ENCODE results near the gene CUL7.
"Not testable (repeated sequence)": the region's sequence is repeated elsewhere in the genome, so short reads cannot be mapped to it uniquely, and the experiment has no call there.

The CUL7 gene

DNA sequence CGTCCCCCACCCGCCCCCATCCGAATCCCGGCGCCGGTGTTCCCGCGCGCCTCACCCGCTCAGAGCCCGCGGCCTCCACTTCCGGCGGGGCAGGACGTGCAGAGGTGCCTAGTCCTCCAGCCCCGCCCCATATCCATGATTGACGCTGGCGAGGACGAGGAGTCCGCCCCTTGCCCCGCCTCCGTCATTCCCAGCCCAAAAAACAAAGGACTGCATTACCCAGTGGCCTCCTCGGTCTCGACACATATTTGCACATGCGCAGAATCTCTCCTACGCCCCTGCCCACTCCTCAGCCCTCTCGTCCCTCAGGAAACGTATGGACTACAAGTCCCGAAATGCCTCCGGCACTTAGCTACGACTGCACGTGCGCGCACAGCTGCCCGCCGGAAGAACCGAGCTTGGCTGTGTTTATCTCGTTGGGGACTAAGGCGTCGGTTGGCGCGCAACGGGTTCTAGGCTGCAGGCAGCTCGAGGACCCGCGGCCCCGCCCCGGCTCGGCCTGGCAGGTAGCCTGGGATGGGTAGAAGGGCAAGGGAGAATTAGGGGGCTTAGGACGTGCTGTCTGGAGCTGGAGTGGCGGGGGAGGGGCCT, 39.7 kb downstream of the CUL7 start, which contains the start of the genes KLHDC3 and MEA1:
KLHDC3 (plus strand) TSS at position 407 of the 591 bp plus-strand sequence. CDS start 2,944 bp downstream, outside the sequence.
MEA1 (minus strand) TSS at position 104 of the 591 bp plus-strand sequence. CDS start 133 bp downstream, outside the sequence.
- DNase-seq = peak; percentile 99

- no peak for DNase-seq
Measured at GRCh38 chr6:43013097-43013842, 40.4 kb downstream of the CUL7 start.

GRCh38 chr6:43012364-43012763, 41.3 kb downstream of the CUL7 start:
- no peak for DNase-seq

DNA sequence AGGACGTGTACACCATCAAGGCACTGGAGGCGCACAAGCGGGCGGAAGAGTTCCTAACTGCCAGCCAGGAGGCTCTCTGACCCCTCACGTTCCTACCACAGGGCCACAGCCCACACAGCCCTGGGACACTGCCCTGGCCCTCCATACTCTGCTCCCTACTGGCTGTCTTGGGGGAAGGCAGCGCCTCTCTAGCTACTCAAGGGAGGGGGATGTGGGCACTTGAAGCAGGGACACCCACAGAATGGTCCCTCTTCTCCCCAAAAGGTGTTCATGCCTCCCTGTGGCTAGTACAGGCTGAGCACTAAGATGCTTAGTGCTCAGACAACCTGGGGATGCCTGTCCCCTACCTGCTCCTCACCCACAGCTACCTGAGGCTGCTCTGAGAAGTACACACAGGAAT, 42.4 kb downstream of the CUL7 start:
- no peak for DNase-seq

DNA sequence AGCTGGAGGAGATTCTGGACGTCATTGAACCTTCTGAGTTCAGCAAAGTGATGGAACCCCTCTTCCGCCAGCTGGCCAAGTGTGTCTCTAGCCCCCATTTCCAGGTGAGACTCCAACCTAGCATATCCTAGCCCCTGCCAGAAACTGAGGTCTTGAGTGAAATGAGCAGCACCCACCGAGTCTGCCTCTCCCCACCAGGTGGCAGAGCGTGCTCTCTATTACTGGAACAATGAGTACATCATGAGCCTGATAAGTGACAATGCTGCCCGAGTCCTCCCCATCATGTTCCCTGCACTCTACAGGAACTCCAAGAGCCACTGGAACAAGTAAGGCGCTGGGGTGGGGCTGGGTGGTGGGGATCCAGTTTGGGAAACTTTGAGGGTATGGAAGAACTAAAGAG, 44.5 kb downstream of the CUL7 start:
- peak; percentile 13 for DNase-seq

DNA sequence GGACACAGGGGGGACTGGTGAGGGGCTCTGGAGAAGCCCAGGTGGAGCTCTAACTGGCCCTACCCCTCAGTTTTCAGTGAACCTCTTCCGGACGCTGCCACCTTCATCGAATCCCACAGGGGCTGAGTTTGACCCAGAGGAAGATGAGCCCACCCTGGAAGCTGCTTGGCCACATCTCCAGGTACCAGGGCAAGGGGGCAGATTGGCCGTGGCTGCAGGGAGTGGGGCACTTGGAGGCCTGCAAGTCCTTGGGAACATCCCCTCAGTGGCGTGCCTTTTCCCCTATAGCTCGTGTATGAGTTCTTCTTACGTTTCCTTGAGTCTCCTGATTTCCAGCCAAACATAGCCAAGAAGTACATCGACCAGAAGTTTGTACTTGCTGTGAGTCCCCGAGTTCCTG, 46.5 kb downstream of the CUL7 start:
- DNase-seq = no peak

- DNase-seq = no peak
Measured at GRCh38 chr6:43006251-43006650, 47.4 kb downstream of the CUL7 start.

DNA sequence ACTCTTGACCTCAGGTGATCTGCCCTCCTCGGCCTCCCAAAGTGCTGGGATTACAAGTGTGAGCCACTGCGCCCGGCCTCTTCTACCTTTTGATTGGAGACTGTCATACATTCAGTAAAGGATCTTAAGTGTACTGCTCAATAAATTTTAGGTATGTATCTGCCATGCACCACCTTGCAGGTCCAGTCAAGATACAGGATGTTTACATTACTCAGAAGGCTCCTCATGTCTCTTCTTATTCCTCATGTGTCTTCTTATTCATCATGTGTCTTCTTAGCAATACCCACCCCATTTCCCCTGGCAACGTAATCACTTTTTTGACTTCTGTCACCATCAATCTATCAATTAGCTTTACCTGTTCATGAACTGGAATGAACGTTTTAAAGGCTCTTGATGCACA, 47.8 kb downstream of the CUL7 start:
- DNase-seq = no peak

DNA sequence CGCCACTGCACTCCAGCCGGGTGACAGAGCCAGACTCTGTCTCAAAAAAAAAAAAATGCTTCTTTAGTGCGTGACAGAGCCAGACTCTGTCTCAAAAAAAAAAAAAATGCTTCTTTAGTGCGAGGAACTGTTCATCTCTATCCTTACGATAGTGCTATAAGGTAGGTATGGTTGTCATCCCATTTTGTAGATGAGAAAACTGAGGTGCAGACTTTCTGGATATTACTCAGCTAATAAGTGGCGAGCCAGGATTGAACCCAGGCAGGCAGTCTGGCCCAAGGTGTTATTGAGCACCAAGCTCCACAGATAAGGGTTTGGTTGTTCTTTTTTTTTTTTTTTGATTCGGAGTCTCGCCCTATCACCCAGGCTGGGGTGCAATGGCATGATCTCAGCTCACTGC, 51.8 kb downstream of the CUL7 start:
- DNase-seq = no peak

DNA sequence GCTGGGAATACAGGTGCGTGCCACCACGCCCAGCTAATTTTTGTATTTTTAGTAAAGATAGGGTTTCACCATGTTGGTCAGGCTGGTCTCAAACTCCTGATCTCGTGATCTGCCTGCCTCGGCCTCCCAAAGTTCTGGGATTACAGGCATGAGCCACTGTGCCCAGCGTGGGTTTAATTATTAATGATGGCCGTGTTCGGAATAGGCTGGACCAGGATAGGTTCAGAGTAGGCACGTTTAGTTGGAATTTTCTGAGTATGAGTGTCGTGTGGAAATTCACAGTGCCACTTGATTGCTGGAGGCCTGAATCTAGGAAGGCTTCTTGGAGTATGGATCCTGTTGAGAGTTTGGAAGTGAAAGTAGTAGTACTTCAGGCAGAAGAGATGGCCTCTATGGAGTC, 55.4 kb downstream of the CUL7 start:
- DNase-seq = not testable (repeated sequence)

GRCh38 chr6:42996513-42996912, 57.1 kb downstream of the CUL7 start:
- DNase-seq = no peak

DNA sequence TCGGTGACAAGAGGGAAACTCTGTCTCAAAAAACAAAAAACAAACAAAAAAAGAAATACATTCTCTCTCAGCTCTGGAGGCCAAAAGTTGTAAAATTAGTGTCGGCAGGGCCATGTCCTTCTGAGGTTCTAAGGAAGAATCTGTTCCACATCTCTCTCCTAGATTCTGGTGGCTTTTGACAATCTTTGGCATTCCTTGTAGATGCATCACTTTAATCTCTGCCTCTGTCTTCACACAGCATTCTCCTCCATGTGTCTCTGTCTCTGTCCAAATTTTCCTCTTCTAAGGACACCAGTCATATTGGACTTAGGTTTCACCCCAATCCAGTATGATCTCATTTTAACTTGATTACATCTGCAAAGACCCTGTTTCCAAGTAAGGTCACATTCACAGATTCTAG, 60.2 kb downstream of the CUL7 start:
- DNase-seq = no peak

DNA sequence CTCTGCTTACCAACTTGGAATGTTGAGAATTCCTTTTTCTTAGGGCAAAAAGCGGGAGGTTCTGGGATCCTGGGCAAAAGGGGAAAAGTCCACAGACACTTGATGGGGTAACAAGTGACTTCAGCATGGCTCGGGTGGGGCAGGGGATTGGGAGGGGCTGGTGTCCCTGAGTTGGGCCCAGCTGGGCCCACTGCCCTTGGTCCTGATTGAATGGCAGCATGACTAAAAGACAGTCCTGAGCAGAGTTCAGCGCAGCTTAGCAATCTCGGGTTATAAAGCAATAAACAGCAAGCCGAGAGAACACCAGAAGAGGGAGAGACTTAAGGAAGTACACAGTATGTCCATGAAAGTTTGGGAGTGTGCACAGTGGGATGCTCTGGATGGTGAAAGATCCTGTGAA, 63.7 kb downstream of the CUL7 start:
- DNase-seq = no peak

- DNase-seq = no peak
Measured at GRCh38 chr6:42988486-42989020, 65.1 kb downstream of the CUL7 start.
